ENCODE results near the gene KCTD11.
A peak's percentile ranks its signal among the peaks of the same experiment; 100 is the strongest.

- TF ChIP-seq POLR2AphosphoS5 (IDR thresholded peaks at IDR 0.05; ENCODE audit: low read depth, low read length) (0 out of 2 replicates have a peak, but pooled peaks have one; percentile 6), POLR2A (IDR thresholded peaks at IDR 0.05; ENCODE audit: low read depth, low read length) (peak; percentile 35; the same call in 1 of the 2 replicates), TAF1 (IDR thresholded peaks at IDR 0.05; ENCODE audit: borderline replicate concordance, low read depth, low read length) (no peak; the same call in 1 of the 2 replicates)
Observed at GRCh38 chr17:7307686-7308624, 44.0 kb upstream of the KCTD11 start.

All from GM12892 (cell line).